GM18502 (cell line): Measurements from ENCODE around the gene IGF2R.
"Not testable (repeated sequence)": the region's sequence is repeated elsewhere in the genome, so short reads cannot be mapped to it uniquely, and the experiment has no call there.

Experiments
- ATAC-seq: cut with Tn5 transposase; IDR thresholded peaks from one replicate; pipeline ENCODE4 v1.9.1; 2021; ENCODE audit warnings: mild to moderate bottlenecking; ENCODE audit not compliant: unreplicated experiment, poor library complexity

IGF2R gene

GRCh38 chr6:159968295-159969203 is at the start of gene IGF2R:
TSS of gene IGF2R (plus strand) at chr6:159969082. CDS start at chr6:159969247, 165 bp downstream.
- ATAC-seq: peak; percentile 83

- no peak for ATAC-seq
These were observed 49.1 kb upstream of the IGF2R start for GRCh38 chr6:159919800-159920199.

- ATAC-seq: not testable (repeated sequence)
These were observed 44.7 kb upstream of the IGF2R start for GRCh38 chr6:159924150-159924549.

GRCh38 chr6:159926542-159927203 is 42.2 kb upstream of the IGF2R start:
- no peak for ATAC-seq

GRCh38 chr6:159929819-159930218 is 39.1 kb upstream of the IGF2R start:
- ATAC-seq: peak; percentile 30

GRCh38 chr6:159931112-159931511 is 37.8 kb upstream of the IGF2R start:
- peak; percentile 96 for ATAC-seq

GRCh38 chr6:159931846-159932245 is 37.0 kb upstream of the IGF2R start:
- ATAC-seq: no peak

GRCh38 chr6:159933077-159933476 is 35.8 kb upstream of the IGF2R start:
- no peak for ATAC-seq

- no peak for ATAC-seq
These were observed 34.7 kb upstream of the IGF2R start for GRCh38 chr6:159934181-159934580.

GRCh38 chr6:159935065-159935464 is 33.8 kb upstream of the IGF2R start:
- no peak for ATAC-seq

GRCh38 chr6:159935633-159936032 is 33.2 kb upstream of the IGF2R start:
- no peak for ATAC-seq

GRCh38 chr6:159939591-159940016 is 29.3 kb upstream of the IGF2R start:
- no peak for ATAC-seq

GRCh38 chr6:159941286-159942113 is 27.4 kb upstream of the IGF2R start:
- peak; percentile 96 for ATAC-seq

- ATAC-seq: no peak
These were observed 25.7 kb upstream of the IGF2R start for GRCh38 chr6:159943101-159943632.

GRCh38 chr6:159943968-159944598 is 24.8 kb upstream of the IGF2R start:
- no peak for ATAC-seq

GRCh38 chr6:159945801-159946392 is 23.0 kb upstream of the IGF2R start:
- ATAC-seq: no peak

GRCh38 chr6:159946912-159947311 is 22.0 kb upstream of the IGF2R start:
- no peak for ATAC-seq

GRCh38 chr6:159948199-159948598 is 20.7 kb upstream of the IGF2R start:
- ATAC-seq: no peak

- no peak for ATAC-seq
These were observed 17.1 kb upstream of the IGF2R start for GRCh38 chr6:159951772-159952171.
